Measurements from ENCODE around the gene XPO6.

Gene XPO6

GRCh38 chr16:28208824-28209223 lies 2.9 kb downstream of the XPO6 start:
- DNase-seq = no peak

- no peak for DNase-seq
Measured at GRCh38 chr16:28208131-28208530, 3.6 kb downstream of the XPO6 start.

- DNase-seq = no peak
Measured at GRCh38 chr16:28207399-28207798, 4.4 kb downstream of the XPO6 start.

DNA sequence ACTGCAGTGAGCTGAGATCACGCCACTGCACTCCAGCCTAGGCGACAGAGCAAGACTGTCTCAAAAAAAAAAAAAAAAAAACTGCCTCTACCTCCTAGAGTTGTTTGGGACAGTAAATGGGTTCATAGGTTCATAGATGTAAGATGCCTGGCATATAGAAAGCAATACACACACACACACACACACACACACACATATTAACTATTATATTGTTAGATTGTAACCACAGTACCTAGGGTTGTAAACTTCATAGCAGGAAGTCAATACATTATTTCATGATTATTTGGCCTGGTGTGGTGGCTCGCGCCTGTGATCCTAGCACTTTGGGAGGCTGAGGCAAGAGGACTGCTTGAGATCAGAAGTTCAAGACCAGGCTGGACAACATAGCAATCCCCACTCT lies 5.8 kb downstream of the XPO6 start:
- no peak for DNase-seq

DNA sequence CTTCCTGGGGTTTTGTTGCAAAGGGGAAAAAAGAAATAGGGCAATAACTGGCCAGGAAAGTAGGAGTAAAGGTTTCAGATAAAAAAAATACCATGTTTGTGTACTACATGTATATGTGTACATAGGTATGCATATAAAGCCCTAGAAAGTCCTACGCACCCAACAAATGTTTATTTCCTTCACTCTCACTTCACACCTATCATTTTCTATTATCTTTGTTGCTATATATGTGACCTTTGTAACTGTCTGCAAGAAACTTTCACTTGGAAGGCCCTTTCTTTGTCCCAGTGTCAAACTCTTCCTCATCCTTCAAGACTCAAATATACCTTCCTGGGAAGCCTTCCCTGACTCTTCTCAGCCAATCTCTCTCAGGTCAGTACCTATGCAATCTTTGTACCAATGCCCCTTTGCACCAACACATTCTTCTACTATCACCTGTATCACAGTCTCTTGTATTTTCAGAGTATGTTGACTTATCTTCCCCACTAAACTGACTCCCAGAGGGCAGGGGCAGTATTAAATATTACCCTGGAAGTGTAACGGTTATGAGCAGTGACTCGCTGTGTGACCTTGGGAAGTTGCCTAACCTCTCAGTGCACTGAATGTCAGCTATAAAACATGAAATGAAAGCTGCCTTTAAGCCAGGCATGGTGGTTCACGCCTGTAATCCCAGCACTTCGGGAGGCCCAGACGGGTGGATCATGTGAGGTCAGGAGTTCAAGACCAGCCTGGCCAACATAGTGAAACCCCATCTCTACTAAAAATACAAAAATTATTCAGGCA lies 6.5 kb downstream of the XPO6 start:
- DNase-seq = no peak

- DNase-seq = no peak
Measured at GRCh38 chr16:28204622-28205021, 7.1 kb downstream of the XPO6 start.

- DNase-seq = no peak
Measured at GRCh38 chr16:28204204-28204603, 7.6 kb downstream of the XPO6 start.

DNA sequence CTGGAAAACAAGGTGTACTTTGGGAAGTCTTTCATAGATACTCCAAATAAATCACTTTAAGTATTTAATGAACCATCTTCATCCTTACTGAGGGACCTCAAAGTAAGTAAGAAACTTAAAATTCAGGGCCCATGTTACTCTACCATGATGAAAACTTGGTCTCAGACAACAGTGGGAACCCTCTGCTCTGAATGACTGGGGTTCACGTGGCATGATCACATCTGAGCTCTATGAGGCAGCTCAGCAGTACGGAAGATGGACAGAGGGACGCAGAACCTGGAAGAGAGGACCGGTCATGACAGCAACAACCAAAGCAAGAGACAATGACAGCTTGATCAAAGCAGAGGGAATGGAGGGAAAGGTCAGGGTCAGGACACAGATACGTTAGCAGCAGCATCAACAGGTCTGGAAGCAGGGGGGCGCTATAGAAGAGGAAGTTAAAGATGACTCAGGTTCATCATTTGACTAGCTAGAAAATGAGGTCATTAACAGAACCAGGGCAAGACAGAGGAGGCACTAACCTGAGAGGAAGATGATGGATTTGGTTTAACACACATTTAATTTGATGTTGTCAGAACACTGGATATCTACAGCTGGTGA lies 9.5 kb downstream of the XPO6 start:
- DNase-seq = peak in 1 of 2 experiments; percentile 7

GRCh38 chr16:28200661-28201060 lies 11.1 kb downstream of the XPO6 start:
- no peak for DNase-seq

- DNase-seq = no peak
Measured at GRCh38 chr16:28196387-28196987, 15.3 kb downstream of the XPO6 start.

GRCh38 chr16:28195859-28196258 lies 15.9 kb downstream of the XPO6 start:
- no peak for DNase-seq

DNA sequence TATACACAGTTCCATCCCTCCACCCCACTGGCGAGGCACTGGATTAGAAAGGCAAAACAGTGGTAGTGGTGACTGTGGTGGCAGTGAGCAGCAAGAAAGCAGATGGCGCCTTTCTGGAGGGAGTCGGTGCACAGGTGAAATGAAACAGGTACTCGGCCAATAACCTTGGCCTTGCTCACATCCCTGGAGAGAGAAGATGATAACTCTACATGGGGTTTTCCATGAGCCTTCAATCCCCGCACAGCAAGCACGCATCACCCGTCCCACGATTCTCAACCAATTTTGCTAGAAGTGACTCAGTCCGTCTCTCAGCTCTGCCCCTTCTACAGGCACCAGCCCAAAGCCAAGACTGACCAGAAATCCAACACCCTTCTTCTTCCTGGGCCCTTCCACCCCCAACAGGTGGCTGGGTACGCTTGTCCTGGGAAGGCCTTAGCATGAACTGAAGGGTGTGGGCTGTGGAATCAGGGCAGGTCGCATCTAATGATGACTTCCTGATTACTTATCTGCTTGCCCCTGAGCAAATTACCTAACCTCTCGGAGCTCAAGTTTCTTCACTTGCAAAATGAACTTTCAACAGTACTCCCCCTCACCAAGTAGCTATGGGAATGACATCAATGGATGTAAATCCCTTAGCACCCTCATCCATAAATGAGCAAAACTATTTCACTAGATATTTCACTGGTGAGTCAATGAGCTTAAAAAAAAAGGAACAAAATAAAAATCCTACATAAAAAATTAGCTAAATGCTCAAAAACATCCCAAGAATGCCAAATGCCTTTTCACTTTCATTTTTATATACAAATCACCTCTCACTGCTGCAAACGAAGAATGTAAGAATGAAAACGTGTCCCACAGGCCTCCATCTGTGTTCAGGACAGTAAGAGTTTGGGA lies 18.0 kb downstream of the XPO6 start:
- no peak for DNase-seq

DNA sequence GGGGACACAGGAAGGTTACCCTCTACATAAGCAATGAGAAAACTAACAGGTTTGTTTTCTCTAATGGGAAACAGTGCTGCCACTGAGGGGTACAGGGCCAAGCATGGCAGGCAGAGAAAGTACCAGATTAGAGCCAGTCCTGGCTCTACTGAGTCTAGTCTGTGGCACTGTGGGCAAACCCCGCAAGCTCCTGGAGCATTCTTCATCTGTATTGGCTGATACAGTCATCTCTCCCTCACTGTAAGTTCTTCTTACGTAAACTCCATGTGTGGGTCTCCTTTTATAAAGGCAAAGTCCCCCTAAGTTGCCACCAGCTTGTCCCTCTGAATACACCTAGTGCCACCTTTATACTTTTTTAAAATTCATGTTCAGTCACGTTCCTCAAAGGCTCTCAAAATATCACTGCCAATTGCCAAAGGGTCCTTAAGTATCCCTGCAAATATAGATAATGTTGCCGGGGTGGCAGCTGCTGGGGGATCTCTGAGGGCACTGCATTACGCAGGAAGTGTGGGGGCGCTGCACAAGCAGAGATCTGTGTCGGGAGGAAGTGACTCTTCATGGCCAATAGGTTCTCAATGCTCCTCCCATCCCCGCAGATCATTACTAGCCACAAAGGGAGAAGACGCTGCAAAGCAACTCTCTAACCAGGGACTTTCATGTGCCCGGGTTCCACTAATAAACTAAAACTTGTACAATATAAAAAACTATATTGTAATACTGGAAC lies 18.8 kb downstream of the XPO6 start:
- peak; percentile 54 to 79 for DNase-seq

DNA sequence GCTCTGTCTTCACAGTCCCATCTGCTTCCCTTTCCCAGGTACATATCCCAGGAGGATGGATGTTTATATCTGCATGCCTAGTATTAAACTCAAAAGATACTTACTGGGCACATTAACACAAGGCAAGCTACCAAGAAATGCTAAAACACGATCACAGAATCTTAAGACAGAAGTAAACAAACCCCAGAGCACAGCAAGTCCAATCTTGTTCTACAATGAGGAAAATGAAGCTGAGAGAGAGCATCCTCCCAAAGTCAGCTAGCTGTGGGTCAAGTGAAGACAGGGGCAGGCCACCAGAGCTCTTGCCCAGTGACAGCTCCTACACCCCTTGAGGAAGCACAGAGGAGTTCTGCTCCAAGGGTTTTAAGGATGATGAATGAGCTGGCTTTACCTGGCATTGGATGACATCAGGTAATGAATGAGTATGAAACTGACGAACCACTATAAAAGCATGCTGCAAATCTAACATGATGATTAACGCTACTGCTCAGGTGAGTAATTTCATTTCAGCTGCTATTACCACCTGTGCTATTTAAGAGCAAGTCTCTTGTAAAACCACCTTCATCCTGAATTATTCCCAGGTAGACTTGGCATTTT lies 20.3 kb downstream of the XPO6 start:
- DNase-seq = no peak

GRCh38 chr16:28189245-28189644 lies 22.5 kb downstream of the XPO6 start:
- no peak for DNase-seq

GRCh38 chr16:28188085-28188916 lies 23.5 kb downstream of the XPO6 start:
- DNase-seq = no peak

DNA sequence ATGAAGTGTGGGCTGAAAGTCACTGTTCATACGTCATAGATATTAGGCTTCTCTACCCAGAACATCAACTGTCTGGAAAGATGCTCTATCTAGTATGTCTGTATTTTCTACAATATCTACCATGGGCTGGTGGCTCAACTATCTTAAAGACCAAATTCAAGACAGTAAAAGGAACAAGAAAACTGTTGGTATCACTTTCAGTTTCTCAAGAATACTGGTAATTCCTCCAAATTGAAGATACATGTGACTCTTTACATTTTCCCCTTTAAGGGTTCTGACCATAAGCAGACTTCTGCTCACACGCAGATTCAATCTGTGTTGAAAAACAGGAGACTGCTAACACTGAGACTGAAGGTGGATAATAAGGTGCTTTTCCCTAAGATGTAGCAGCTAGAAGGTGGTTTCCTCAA lies 24.2 kb downstream of the XPO6 start:
- DNase-seq = no peak

- no peak for DNase-seq
Measured at GRCh38 chr16:28186752-28187151, 25.0 kb downstream of the XPO6 start.

DNA sequence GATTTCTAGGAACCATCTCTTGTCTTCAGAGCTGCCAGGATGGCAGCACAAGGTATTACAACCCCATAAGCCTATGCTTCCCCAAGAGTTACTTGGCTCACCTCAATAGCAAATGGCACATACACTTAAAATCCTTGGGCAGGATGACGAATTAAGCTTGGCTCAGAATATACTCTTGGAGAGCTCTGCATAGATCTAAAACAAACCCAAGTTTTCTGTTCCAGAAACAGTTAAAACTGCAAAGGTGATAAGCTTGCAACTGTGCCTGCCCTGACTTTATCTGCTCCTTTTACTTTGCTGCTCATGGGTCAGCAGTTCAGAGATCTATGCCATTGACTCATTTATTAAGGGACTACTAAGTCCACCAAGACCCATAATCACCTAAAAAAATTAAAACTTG lies 26.1 kb downstream of the XPO6 start:
- DNase-seq = no peak

DNA sequence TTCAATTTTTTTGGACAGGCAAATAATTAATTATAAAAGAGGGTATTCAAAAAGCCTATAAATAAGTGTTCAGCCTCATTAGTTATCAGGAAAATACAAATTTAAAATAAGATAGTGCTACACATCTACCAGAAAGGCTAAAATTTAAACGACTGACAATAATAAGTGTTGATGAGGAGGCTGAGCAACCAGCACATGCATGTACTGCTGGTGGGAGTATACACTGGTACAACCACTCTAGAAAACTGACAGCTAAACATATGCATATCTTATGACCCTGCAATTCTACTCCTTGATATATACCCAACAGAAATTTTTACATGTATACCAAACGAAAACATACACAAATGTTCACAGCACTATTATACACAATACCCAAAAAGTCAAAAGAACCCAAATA lies 27.1 kb downstream of the XPO6 start:
- no peak for DNase-seq

DNA sequence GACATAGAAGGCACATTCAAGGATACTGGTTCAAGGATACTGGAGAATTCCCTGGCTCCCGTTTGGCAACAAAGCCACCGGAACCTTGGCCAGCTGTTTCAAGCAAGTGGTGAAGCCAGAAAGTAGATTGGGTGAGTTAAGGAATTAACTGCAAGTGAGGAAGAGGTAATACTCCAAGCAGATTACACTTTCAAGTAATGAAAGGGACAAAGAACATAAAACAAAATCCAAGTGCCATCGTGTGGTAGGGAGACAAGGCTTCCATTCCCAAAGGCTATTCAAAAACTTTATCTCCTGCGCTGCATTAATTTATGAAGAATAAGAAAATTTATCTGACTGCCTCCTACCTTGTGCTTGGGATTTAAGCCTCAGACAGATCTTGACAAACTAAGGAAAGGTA lies 27.8 kb downstream of the XPO6 start:
- no peak for DNase-seq

Measured in stimulated activated CD4-positive, alpha-beta T cell treated with anti-CD3 and anti-CD28 coated beads, Interleukin-4, amount 100 ng/mL, for 4 hours (primary cell).